ENCODE results near the gene C6orf136. TPM values are rescaled to one million over a fixed set of nuclear protein-coding genes. Genes with fewer than 3 reads are reported as not detected.

Gene C6orf136
- total and polyA plus RNA-seq, 9 of the 15 experiments (the other 6 are each of a cell fraction or from before 2014, with no cell fraction given): 14.1 to 63.1 (median 18.4) TPM

DNA sequence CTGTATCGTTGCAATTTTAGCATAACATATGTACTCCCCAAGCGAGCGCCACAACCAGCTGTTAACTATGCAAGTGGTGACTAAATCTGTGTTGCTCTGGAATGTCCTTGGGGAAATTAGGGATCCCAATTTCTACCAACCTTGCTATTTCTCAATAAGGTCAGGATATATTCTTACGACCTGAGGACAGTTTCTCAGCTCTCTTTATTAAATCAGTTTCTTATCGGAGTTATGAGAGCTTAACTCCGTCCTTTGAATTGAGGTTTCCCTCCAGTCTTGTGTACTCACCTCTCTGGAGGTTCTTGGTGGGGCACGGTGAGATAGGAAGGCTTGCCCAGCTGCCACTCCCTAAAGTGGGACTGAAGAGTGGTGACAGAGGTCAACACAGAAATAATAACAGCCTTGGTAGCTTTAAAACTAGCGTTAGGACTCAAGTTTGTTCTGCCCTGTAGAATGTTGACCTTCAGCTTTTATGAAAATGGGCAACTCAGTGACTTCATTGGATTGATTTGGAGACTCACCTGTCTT lies 28.6 kb upstream of the C6orf136 start (continued):
- TF ChIP-seq, protein P1, sequence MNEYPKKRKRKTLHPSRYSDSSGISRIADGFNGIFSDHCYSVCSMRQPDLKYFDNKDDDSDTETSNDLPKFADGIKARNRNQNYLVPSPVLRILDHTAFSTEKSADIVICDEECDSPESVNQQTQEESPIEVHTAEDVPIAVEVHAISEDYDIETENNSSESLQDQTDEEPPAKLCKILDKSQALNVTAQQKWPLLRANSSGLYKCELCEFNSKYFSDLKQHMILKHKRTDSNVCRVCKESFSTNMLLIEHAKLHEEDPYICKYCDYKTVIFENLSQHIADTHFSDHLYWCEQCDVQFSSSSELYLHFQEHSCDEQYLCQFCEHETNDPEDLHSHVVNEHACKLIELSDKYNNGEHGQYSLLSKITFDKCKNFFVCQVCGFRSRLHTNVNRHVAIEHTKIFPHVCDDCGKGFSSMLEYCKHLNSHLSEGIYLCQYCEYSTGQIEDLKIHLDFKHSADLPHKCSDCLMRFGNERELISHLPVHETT (CRISPR knock-in tag; conservative IDR thresholded peaks at IDR 0.05 in 1 of 2, IDR thresholded peaks at IDR 0.05 in 1 of 2): no peak
- no peak for TF ChIP-seq ZNF3 (CRISPR knock-in tag; IDR thresholded peaks at IDR 0.05)
- no peak for TF ChIP-seq POLR2H (tag; IDR thresholded peaks at IDR 0.05; ENCODE audit: low read depth)
- no peak for TF ChIP-seq RB1 (IDR thresholded peaks at IDR 0.05; ENCODE audit: low read depth)
- TF ChIP-seq, protein P2, sequence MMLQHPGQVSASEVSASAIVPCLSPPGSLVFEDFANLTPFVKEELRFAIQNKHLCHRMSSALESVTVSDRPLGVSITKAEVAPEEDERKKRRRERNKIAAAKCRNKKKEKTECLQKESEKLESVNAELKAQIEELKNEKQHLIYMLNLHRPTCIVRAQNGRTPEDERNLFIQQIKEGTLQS (IDR thresholded peaks at IDR 0.05): no peak
- TF ChIP-seq, protein P2 (CRISPR knock-in tag; conservative IDR thresholded peaks at IDR 0.05): 0 out of 2 replicates have a peak, but pooled peaks have one; percentile 3
- TF ChIP-seq, protein P3, sequence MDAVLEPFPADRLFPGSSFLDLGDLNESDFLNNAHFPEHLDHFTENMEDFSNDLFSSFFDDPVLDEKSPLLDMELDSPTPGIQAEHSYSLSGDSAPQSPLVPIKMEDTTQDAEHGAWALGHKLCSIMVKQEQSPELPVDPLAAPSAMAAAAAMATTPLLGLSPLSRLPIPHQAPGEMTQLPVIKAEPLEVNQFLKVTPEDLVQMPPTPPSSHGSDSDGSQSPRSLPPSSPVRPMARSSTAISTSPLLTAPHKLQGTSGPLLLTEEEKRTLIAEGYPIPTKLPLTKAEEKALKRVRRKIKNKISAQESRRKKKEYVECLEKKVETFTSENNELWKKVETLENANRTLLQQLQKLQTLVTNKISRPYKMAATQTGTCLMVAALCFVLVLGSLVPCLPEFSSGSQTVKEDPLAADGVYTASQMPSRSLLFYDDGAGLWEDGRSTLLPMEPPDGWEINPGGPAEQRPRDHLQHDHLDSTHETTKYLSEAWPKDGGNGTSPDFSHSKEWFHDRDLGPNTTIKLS (IDR thresholded peaks at IDR 0.05; ENCODE audit: borderline replicate concordance, low read depth): no peak
- TF ChIP-seq, protein P4, sequence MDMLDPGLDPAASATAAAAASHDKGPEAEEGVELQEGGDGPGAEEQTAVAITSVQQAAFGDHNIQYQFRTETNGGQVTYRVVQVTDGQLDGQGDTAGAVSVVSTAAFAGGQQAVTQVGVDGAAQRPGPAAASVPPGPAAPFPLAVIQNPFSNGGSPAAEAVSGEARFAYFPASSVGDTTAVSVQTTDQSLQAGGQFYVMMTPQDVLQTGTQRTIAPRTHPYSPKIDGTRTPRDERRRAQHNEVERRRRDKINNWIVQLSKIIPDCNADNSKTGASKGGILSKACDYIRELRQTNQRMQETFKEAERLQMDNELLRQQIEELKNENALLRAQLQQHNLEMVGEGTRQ (CRISPR knock-in tag; IDR thresholded peaks at IDR 0.05): no peak
- TF ChIP-seq, protein P5, sequence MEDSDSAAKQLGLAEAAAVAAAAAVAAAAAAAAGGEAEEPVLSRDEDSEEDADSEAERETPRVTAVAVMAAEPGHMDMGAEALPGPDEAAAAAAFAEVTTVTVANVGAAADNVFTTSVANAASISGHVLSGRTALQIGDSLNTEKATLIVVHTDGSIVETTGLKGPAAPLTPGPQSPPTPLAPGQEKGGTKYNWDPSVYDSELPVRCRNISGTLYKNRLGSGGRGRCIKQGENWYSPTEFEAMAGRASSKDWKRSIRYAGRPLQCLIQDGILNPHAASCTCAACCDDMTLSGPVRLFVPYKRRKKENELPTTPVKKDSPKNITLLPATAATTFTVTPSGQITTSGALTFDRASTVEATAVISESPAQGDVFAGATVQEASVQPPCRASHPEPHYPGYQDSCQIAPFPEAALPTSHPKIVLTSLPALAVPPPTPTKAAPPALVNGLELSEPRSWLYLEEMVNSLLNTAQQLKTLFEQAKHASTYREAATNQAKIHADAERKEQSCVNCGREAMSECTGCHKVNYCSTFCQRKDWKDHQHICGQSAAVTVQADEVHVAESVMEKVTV (CRISPR knock-in tag; IDR thresholded peaks at IDR 0.05): no peak
- TF ChIP-seq, protein P6, sequence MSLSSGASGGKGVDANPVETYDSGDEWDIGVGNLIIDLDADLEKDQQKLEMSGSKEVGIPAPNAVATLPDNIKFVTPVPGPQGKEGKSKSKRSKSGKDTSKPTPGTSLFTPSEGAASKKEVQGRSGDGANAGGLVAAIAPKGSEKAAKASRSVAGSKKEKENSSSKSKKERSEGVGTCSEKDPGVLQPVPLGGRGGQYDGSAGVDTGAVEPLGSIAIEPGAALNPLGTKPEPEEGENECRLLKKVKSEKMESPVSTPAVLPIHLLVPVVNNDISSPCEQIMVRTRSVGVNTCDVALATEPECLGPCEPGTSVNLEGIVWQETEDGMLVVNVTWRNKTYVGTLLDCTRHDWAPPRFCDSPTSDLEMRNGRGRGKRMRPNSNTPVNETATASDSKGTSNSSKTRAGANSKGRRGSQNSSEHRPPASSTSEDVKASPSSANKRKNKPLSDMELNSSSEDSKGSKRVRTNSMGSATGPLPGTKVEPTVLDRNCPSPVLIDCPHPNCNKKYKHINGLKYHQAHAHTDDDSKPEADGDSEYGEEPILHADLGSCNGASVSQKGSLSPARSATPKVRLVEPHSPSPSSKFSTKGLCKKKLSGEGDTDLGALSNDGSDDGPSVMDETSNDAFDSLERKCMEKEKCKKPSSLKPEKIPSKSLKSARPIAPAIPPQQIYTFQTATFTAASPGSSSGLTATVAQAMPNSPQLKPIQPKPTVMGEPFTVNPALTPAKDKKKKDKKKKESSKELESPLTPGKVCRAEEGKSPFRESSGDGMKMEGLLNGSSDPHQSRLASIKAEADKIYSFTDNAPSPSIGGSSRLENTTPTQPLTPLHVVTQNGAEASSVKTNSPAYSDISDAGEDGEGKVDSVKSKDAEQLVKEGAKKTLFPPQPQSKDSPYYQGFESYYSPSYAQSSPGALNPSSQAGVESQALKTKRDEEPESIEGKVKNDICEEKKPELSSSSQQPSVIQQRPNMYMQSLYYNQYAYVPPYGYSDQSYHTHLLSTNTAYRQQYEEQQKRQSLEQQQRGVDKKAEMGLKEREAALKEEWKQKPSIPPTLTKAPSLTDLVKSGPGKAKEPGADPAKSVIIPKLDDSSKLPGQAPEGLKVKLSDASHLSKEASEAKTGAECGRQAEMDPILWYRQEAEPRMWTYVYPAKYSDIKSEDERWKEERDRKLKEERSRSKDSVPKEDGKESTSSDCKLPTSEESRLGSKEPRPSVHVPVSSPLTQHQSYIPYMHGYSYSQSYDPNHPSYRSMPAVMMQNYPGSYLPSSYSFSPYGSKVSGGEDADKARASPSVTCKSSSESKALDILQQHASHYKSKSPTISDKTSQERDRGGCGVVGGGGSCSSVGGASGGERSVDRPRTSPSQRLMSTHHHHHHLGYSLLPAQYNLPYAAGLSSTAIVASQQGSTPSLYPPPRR (CRISPR knock-in tag; IDR thresholded peaks at IDR 0.05; ENCODE audit: borderline replicate concordance): no peak
- peak; percentile 43; the same call in 1 of the 2 replicates for TF ChIP-seq POLR2AphosphoS5 (IDR thresholded peaks at IDR 0.05; ENCODE audit: control insufficient read depth, insufficient read depth, low read depth, low read length)
- TF ChIP-seq ZEB2 (IDR thresholded peaks at IDR 0.05): 0 out of 2 replicates have a peak, but pooled peaks have one; percentile 2
- TF ChIP-seq SIRT6 (IDR thresholded peaks at IDR 0.05; ENCODE audit: low read depth, low read length): no peak

All from K562 (cell line).